BE2C (cell line): Measurements from ENCODE around the gene LAMA3.

Experiments
- DNase-seq: peaks from one replicate; pipeline ENCODE4 v3.0.0-alpha.2; 2020
- H3K27me3 ChIP-seq: fragments of 250-450 bp; sonication (Bioruptor Pico); 2 replicates; pipeline ENCODE4 v1.5.1; 2020; ENCODE audit warnings: mild to moderate bottlenecking
- H3K36me3 ChIP-seq: fragments of 250-450 bp; sonication (Bioruptor Pico); 2 replicates; pipeline ENCODE4 v1.5.1; 2020; ENCODE audit warnings: mild to moderate bottlenecking
- H3K4me1 ChIP-seq: fragments of 250-450 bp; sonication (Bioruptor Pico); 2 replicates; pipeline ENCODE4 v1.5.1; 2020
- H3K4me3 ChIP-seq: 2 replicates; pipeline ENCODE4 v1.5.1; 2011; ENCODE audit warnings: low read depth, low read length
- H3K9me3 ChIP-seq: fragments of 250-450 bp; sonication (Bioruptor Pico); 2 replicates; pipeline ENCODE4 v1.5.1; 2020
- TF ChIP-seq, protein P1 (sequence below): IDR thresholded peaks from 2 replicates; pipeline ENCODE4 v1.5.1; 2012; ENCODE audit warnings: mild to moderate bottlenecking, low read depth, low read length

The LAMA3 gene

DNA sequence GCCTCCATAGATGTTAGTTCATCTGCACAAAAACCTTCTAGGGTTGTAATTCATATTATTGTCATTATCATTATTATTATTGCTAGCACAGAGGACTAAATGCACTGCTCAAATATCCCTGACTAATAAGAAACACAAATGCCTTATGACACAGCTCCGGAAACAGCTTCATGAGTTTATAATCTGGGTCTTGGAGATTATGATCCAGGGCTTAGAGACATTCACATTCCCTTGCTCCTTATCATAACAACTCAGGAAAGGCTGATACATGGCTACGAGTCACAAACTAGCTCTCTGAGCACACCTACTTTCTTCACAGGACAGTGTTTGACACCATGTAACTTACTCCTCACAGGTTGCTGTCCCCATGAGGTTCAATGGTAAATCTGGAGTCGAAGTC is 223.1 kb downstream of the LAMA3 start:
- Histone ChIP-seq H3K4me3 (no peak overlapping the region), H3K27me3 (no peaks in the 10 kb centered on the region), H3K9me3 (no peaks in the 10 kb centered on the region), H3K4me1 (no peaks in the 10 kb centered on the region), H3K36me3 (no peaks in the 10 kb centered on the region)
- no peak for DNase-seq
- TF ChIP-seq, protein P1, sequence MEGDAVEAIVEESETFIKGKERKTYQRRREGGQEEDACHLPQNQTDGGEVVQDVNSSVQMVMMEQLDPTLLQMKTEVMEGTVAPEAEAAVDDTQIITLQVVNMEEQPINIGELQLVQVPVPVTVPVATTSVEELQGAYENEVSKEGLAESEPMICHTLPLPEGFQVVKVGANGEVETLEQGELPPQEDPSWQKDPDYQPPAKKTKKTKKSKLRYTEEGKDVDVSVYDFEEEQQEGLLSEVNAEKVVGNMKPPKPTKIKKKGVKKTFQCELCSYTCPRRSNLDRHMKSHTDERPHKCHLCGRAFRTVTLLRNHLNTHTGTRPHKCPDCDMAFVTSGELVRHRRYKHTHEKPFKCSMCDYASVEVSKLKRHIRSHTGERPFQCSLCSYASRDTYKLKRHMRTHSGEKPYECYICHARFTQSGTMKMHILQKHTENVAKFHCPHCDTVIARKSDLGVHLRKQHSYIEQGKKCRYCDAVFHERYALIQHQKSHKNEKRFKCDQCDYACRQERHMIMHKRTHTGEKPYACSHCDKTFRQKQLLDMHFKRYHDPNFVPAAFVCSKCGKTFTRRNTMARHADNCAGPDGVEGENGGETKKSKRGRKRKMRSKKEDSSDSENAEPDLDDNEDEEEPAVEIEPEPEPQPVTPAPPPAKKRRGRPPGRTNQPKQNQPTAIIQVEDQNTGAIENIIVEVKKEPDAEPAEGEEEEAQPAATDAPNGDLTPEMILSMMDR: no peak

DNA sequence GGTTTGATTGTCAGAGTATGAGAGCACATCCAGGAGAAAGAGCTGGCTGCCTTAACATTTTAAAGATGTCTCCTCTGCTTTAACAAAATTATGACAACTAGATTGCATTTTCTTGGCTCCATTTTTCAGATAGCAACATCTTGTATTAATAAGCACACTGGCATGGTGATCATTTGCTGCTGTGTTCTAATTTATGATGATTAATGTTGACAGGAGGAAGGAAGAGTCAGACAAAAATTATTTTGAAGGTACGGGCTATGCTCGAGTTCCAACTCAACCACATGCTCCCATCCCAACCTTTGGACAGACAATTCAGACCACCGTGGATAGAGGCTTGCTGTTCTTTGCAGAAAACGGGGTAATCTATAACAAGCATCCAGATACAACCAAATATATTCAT is 227.1 kb downstream of the LAMA3 start:
- H3K36me3 ChIP-seq: no peaks in the 10 kb centered on the region
- no peaks in the 10 kb centered on the region for H3K9me3 ChIP-seq
- H3K4me3 ChIP-seq: no peak overlapping the region
- no peaks in the 10 kb centered on the region for H3K4me1 ChIP-seq
- no peaks in the 10 kb centered on the region for H3K27me3 ChIP-seq
- DNase-seq: no peak
- TF ChIP-seq, protein P1: no peak

DNA sequence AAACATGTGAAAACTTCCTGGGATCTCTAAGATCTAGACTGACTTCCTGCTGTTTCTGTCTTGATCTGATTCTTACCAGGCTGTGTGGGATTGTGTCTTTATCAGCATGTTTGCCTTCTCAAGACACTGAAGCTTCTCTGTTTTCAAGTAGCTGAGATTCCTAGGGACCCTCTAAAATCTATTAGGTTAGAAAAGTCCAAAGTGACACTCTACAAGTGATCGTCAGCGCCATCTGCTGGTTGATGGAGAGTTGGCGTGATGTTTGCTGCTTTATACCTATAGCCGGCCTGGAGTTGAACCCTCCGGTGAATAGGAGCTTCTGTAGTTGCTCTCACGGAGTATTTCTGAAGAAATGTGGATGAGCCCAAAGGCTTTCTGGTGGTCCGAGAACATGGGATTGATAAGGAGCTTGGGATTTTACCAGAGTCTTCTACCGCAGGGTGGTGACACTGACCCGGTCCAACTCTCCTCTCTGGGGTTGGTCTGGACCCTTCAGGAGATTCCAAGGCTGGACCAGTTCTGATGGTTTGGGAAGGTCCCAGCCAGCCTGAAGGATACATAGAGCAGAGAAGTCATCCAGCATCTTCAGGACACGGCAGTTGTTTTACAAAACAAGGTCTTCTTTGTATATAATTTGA is 229.3 kb downstream of the LAMA3 start:
- Histone ChIP-seq H3K4me1 (no peaks in the 10 kb centered on the region), H3K4me3 (no peak overlapping the region), H3K27me3 (no peaks in the 10 kb centered on the region), H3K36me3 (no peaks in the 10 kb centered on the region), H3K9me3 (no peaks in the 10 kb centered on the region)
- TF ChIP-seq, protein P1: peak; percentile 76
- peak; percentile 69 for DNase-seq

DNA sequence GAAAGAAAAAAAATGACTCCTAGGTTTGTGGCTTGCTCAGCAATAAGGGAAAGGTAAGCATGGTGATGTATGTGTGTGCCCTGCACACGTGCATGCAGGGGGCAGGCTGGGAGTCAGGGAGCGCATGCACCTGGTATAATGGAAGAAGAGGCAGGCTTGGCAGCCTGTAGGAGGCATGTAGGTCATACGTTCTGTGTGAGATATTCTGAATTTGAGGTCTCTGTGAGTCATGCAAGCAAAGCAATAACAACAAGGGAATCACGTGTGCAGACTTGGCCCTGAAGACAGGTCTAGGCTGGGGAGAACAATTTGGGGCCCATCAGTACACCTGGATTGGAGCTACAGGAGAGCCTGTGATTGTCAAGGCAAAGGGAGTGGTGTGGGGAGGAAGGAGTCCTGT is 230.8 kb downstream of the LAMA3 start:
- no peaks in the 10 kb centered on the region for H3K4me1 ChIP-seq
- no peaks in the 10 kb centered on the region for H3K36me3 ChIP-seq
- no peaks in the 10 kb centered on the region for H3K9me3 ChIP-seq
- TF ChIP-seq, protein P1: no peak
- no peak overlapping the region for H3K4me3 ChIP-seq
- no peak for DNase-seq
- H3K27me3 ChIP-seq: no peaks in the 10 kb centered on the region

DNA sequence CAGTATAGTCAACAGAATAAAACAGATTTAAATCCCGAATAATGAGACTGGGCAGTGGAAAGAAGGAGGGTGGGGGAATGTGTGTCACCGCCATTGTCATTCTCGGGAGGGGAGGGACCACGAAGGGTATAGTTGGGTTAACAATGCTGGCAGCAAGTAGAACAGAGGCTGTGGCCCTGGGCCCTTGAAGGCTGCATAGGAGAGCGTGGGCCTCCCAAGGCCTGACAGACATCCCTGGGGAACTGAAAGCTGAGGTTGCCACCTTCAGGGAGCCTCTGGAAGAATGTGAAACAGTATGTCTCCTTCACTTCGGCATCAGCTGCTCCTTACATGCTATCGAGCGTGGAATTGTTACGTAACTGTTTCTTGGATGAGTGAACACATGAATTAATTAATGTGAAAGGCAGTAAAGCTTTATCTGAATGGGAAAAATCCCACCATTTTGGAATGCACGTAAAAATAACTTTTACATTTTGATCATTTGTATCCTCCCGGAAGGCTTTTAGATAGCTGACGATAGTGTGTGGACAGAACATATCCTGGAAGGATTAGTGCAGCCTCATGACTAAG is 232.5 kb downstream of the LAMA3 start:
- no peak for DNase-seq
- H3K36me3 ChIP-seq: no peaks in the 10 kb centered on the region
- H3K4me1 ChIP-seq: no peaks in the 10 kb centered on the region
- no peaks in the 10 kb centered on the region for H3K27me3 ChIP-seq
- no peaks in the 10 kb centered on the region for H3K9me3 ChIP-seq
- TF ChIP-seq, protein P1: no peak
- H3K4me3 ChIP-seq: no peak overlapping the region

DNA sequence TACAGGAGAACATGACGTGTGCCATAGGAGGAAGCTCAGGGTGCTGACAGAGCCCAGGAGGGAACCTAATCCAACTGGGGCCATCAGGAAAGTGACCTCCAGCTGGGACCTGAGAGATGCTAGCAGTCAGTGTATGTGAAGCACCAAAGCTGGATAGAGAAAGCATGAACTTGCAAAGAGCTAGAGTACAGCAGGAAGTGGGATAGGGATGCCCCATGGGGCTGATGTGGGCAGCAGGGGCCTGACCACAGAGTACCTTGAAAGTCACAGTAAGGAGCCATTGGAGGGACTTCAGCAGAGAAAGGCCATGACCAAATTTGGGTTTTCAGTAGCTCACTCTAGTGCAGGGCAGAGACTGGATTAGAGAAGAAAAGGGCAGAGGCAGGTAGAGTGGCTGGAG is 233.7 kb downstream of the LAMA3 start:
- Histone ChIP-seq H3K4me1 (no peaks in the 10 kb centered on the region), H3K36me3 (no peaks in the 10 kb centered on the region), H3K27me3 (no peaks in the 10 kb centered on the region), H3K4me3 (no peak overlapping the region), H3K9me3 (no peaks in the 10 kb centered on the region)
- TF ChIP-seq, protein P1: no peak
- no peak for DNase-seq
